CD4-positive, CD25-positive, alpha-beta regulatory T cell (primary cell): ENCODE results near the gene GTF2H1. TPM values are rescaled to one million over a fixed set of nuclear protein-coding genes. Genes with fewer than 3 reads are reported as not detected.

Source experiments
- ATAC-seq, 2 donors: fragments of 150-1000 bp; cut with Tn5 transposase; one replicate each; pipeline ENCODE4 v1.10.0; 2021; ENCODE audit warnings: low read depth in 2 of 2, moderate number of reproducible peaks in 2 of 2, moderate library complexity in 1 of 2
- DNase-seq, 3 donors: peaks; one replicate each; pipeline versions ENCODE4 v3.0.0 to v3.0.0-alpha.2; 2012 to 2022; ENCODE audit warnings: mixed read lengths in 1 of 3
- H3K27ac ChIP-seq: one replicate; pipeline ENCODE4 v1.7.0; 2013; ENCODE audit warnings: mild to moderate bottlenecking, low read length; ENCODE audit not compliant: insufficient read depth, poor library complexity, severe bottlenecking
- H3K27me3 ChIP-seq: one replicate; pipeline ENCODE4 v1.7.0; 2013; ENCODE audit warnings: low read length; ENCODE audit not compliant: control insufficient read depth, insufficient read depth
- H3K36me3 ChIP-seq: one replicate; pipeline ENCODE4 v1.7.0; 2013; ENCODE audit warnings: mild to moderate bottlenecking, low read length, moderate library complexity; ENCODE audit not compliant: control insufficient read depth, insufficient read depth
- H3K4me1 ChIP-seq: 2 replicates; pipeline ENCODE4 v1.7.0; 2013; ENCODE audit warnings: mild to moderate bottlenecking, low read length; ENCODE audit not compliant: insufficient read depth, control insufficient read depth, poor library complexity, severe bottlenecking
- H3K4me3 ChIP-seq: one replicate; pipeline ENCODE4 v1.7.0; 2013; ENCODE audit warnings: low read depth, mild to moderate bottlenecking, low read length, moderate library complexity
- H3K9me3 ChIP-seq, 2 experiments: 1 replicate in 1 of 2; 2 replicates in 1 of 2; pipeline ENCODE4 v1.7.0; 2013; ENCODE audit warnings: low read length in 2 of 2, mild to moderate bottlenecking in 1 of 2, moderate library complexity in 1 of 2; ENCODE audit not compliant: control insufficient read depth in 2 of 2
- H3K27ac Mint-ChIP-seq, 3 donors: one replicate each; pipeline ENCODE4 v1.8.0; 2020 to 2022; ENCODE audit warnings: mild to moderate bottlenecking in 3 of 3, mixed read lengths in 3 of 3, moderate library complexity in 2 of 3
- H3K27me3 Mint-ChIP-seq: one replicate; pipeline ENCODE4 v1.8.0; 2022; ENCODE audit warnings: mild to moderate bottlenecking, mixed read lengths
- H3K36me3 Mint-ChIP-seq: one replicate; pipeline ENCODE4 v1.8.0; 2020; ENCODE audit warnings: mixed read lengths
- H3K4me1 Mint-ChIP-seq, 4 donors: one replicate each; pipeline ENCODE4 v1.8.0; 2020 to 2022; ENCODE audit warnings: mixed read lengths in 4 of 4, mild to moderate bottlenecking in 1 of 4
- H3K4me3 Mint-ChIP-seq, 4 donors: one replicate each; pipeline ENCODE4 v1.8.0; 2020 to 2022; ENCODE audit warnings: mild to moderate bottlenecking in 4 of 4, mixed read lengths in 4 of 4, moderate library complexity in 3 of 4
- H3K9me3 Mint-ChIP-seq, 7 donors: one replicate each; pipeline ENCODE4 v1.8.0; 2020 to 2022; ENCODE audit warnings: mixed read lengths in 7 of 7, mild to moderate bottlenecking in 3 of 7, moderate library complexity in 2 of 7
- polyA plus RNA-seq, 4 donors: library from polyadenylated mRNA; unstranded; fragments of 300-500 nt; fragmentation: Illumina TruSeq; gene quantifications; one replicate each; pipeline ENCODE4 v1.2.3, GENCODE V29; 2021
- total RNA-seq: library from RNA; stranded (reverse); gene quantifications from one replicate; pipeline ENCODE4 v1.2.3, GENCODE V29; 2022

GTF2H1 gene
- total and polyA plus RNA-seq, 5 donors from 2014 or later, result 25.8 to 32.0 (median 29.8) TPM

DNA sequence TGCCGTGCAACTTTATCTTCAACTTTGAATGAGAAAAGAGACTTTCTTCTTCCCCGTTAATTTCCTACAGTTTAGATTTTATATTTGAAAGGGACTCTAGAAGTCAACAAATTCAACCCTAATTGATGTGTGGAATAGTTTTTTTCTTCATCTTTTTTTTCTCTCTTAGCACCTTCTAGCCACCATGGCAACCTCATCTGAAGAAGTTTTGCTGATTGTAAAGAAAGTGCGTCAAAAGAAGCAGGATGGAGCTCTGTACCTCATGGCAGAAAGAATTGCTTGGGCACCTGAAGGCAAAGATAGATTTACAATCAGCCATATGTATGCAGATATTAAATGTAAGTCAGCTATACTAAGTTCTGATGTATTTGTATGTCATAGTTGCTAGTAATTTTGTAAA is 10.5 kb downstream of the GTF2H1 start:
- Histone ChIP-seq H3K27me3 (no peaks in the 10 kb centered on the region), H3K4me1 (peaks cover 34% of the 10 kb centered on the region), H3K9me3 (no peaks in the 10 kb centered on the region), H3K27ac (peak overlapping the region; percentile 50), H3K4me3 (peak overlapping the region; percentile 61), H3K36me3 (peaks cover 53% of the 10 kb centered on the region)
- H3K4me3 Mint-ChIP-seq, result peak overlapping the region in 2 of 4 donors; percentile 36 to 67
- no peaks in the 10 kb centered on the region for H3K9me3 Mint-ChIP-seq
- DNase-seq (no peak), ATAC-seq (no peak)
- H3K27ac Mint-ChIP-seq, result peak overlapping the region; percentile 15 to 76 (median 66)
- peaks cover 29 to 55% (median 46%) of the 10 kb centered on the region in 4 donors for H3K4me1 Mint-ChIP-seq
- H3K36me3 Mint-ChIP-seq, result peaks cover 29% of the 10 kb centered on the region
- H3K27me3 Mint-ChIP-seq, result no peaks in the 10 kb centered on the region

- Mint-ChIP-seq H3K27ac (peak overlapping the region in 1 of 3 donors; percentile 83), H3K27me3 (no peaks in the 10 kb centered on the region), H3K4me1 (peaks cover 0 to 8% (median 3%) of the 10 kb centered on the region in 4 donors), H3K4me3 (no peak overlapping the region), H3K9me3 (no peaks in the 10 kb centered on the region), H3K36me3 (peaks cover 37% of the 10 kb centered on the region)
- ATAC-seq (no peak), DNase-seq (no peak)
- H3K4me3 ChIP-seq, result no peak overlapping the region
- H3K27me3 ChIP-seq, result no peaks in the 10 kb centered on the region
- no peak overlapping the region for H3K27ac ChIP-seq
- H3K36me3 ChIP-seq, result peaks cover 54% of the 10 kb centered on the region
- no peaks in the 10 kb centered on the region for H3K4me1 ChIP-seq
- H3K9me3 ChIP-seq, result no peaks in the 10 kb centered on the region
Measured at GRCh38 chr11:18347471-18348125, 25.2 kb downstream of the GTF2H1 start.

DNA sequence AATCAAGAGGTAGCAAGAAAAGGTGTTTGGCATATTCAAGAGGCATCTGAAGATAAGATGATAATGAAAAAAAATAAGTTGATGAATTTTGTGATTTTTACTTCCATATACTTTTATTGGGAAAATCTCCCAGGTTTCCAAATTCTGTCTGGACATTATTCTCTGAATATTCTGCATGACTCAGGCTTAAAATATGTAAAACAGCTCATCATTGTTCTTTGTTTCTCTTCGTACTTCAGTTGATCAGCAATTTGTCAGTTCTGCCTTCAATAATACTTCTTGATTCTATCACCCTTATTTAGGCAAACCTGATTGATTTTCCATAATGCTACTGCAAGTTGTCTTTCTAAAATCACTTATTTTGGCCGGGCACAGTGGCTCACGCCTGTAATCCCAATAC is 30.2 kb downstream of the GTF2H1 start:
- Mint-ChIP-seq H3K4me1 (peaks cover 0 to 16% (median under 1%) of the 10 kb centered on the region in 4 donors), H3K27me3 (no peaks in the 10 kb centered on the region), H3K27ac (no peak overlapping the region), H3K4me3 (no peak overlapping the region), H3K9me3 (no peaks in the 10 kb centered on the region), H3K36me3 (peaks cover 45% of the 10 kb centered on the region)
- H3K27ac ChIP-seq, result no peak overlapping the region
- no peak for DNase-seq
- no peak overlapping the region for H3K4me3 ChIP-seq
- no peaks in the 10 kb centered on the region for H3K4me1 ChIP-seq
- H3K36me3 ChIP-seq, result peaks cover 47% of the 10 kb centered on the region
- no peaks in the 10 kb centered on the region for H3K9me3 ChIP-seq
- no peak for ATAC-seq
- H3K27me3 ChIP-seq, result no peaks in the 10 kb centered on the region

DNA sequence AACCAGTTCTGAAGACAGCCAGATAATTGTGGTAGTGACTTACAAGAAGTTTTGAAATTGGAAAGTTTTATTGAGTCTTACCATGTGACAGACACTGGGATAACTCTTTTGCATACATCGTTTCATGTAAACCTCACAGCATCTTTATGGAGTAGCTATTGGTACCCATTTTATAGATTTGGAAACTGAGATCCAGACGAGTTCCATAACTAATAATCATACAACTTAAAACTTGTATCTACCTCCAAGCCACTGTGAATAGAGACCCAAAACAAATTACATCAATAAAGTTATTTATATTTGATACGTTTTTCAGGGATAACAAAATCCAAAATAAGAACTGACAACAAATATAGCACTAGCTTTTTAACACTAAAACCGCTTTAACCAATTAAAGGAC is 36.3 kb downstream of the GTF2H1 start:
- peaks cover 69% of the 10 kb centered on the region for H3K36me3 ChIP-seq
- no peaks in the 10 kb centered on the region for H3K27me3 ChIP-seq
- peak overlapping the region in 1 of 3 donors; percentile 32 for H3K27ac Mint-ChIP-seq
- no peak for ATAC-seq
- peaks cover 0 to 8% (median 0%) of the 10 kb centered on the region in 4 donors for H3K4me1 Mint-ChIP-seq
- H3K27ac ChIP-seq, result no peak overlapping the region
- no peaks in the 10 kb centered on the region for H3K27me3 Mint-ChIP-seq
- H3K4me3 ChIP-seq, result no peak overlapping the region
- no peak overlapping the region for H3K4me3 Mint-ChIP-seq
- H3K9me3 Mint-ChIP-seq, result no peaks in the 10 kb centered on the region
- no peaks in the 10 kb centered on the region for H3K4me1 ChIP-seq
- H3K9me3 ChIP-seq, result no peaks in the 10 kb centered on the region
- H3K36me3 Mint-ChIP-seq, result peaks cover 37% of the 10 kb centered on the region
- no peak for DNase-seq

DNA sequence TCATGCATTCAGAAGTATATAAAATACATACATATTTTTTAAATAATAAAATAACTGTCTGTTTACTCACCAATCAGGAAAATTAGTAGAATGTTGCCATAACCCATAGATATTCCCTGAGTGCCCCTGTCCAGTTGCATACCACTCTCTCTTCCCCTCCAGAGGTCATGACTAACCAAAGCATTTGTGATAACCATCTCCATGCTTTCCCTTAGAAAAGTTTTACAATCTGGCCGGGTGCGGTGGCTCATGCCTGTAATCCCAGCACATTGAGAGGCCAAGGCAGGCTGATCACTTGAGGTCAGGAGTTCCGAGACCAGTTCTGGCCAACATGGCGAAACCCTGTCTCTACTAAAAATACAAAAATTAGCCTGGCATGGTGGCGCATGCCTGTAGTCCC is 38.8 kb downstream of the GTF2H1 start:
- Mint-ChIP-seq H3K4me3 (no peak overlapping the region), H3K4me1 (peaks cover 0 to 3% (median under 1%) of the 10 kb centered on the region in 4 donors), H3K27ac (no peak overlapping the region), H3K9me3 (no peaks in the 10 kb centered on the region), H3K36me3 (peaks cover 42% of the 10 kb centered on the region), H3K27me3 (no peaks in the 10 kb centered on the region)
- ATAC-seq (no peak), DNase-seq (no peak)
- Histone ChIP-seq H3K27me3 (no peaks in the 10 kb centered on the region), H3K27ac (no peak overlapping the region), H3K9me3 (no peaks in the 10 kb centered on the region), H3K4me1 (no peaks in the 10 kb centered on the region), H3K36me3 (peaks cover 82% of the 10 kb centered on the region), H3K4me3 (no peak overlapping the region)

- Mint-ChIP-seq H3K27ac (peak overlapping the region in 2 of 3 donors; percentile 44 to 61), H3K4me3 (no peak overlapping the region), H3K36me3 (peaks cover 27% of the 10 kb centered on the region)
Measured at GRCh38 chr11:18364495-18365073, 42.2 kb downstream of the GTF2H1 start.

DNA sequence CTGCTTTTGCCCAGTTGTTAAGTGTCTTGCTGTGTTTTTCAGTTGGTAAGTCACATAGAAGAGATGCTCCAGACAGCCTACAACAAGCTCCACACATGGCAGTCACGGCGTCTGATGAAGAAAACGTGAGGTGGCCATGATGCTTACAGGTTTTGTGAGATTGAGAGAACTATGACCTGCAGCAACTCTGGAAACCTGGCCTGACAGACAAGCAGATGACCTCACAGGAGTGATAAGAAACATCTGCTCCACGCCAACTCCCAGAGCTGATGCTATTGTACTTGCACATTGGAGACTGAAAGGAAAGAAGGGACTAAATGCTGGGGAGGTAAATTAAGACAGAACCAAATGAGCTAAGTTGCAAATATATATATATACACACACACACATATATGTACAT is 43.4 kb downstream of the GTF2H1 start:
- peaks cover 27% of the 10 kb centered on the region for H3K36me3 Mint-ChIP-seq
- no peak overlapping the region for H3K4me3 Mint-ChIP-seq
- no peak overlapping the region for H3K27ac Mint-ChIP-seq
- Histone ChIP-seq H3K36me3 (peaks cover 61% of the 10 kb centered on the region), H3K4me1 (no peaks in the 10 kb centered on the region), H3K4me3 (no peak overlapping the region), H3K27me3 (no peaks in the 10 kb centered on the region), H3K9me3 (no peaks in the 10 kb centered on the region), H3K27ac (no peak overlapping the region)
- H3K27me3 Mint-ChIP-seq, result no peaks in the 10 kb centered on the region
- DNase-seq (no peak), ATAC-seq (no peak)
- peaks cover 5 to 9% (median 7%) of the 10 kb centered on the region in 4 donors for H3K4me1 Mint-ChIP-seq
- no peaks in the 10 kb centered on the region for H3K9me3 Mint-ChIP-seq

More at GRCh38 chr11:18364495-18365073, 42.2 kb downstream of the GTF2H1 start:
- Histone ChIP-seq H3K4me1 (no peaks in the 10 kb centered on the region), H3K9me3 (no peaks in the 10 kb centered on the region), H3K27ac (no peak overlapping the region), H3K36me3 (peaks cover 73% of the 10 kb centered on the region), H3K27me3 (no peaks in the 10 kb centered on the region), H3K4me3 (no peak overlapping the region)
- ATAC-seq, result no peak
- Mint-ChIP-seq H3K9me3 (no peaks in the 10 kb centered on the region), H3K4me1 (peaks cover 5 to 9% (median 7%) of the 10 kb centered on the region in 4 donors), H3K27me3 (no peaks in the 10 kb centered on the region)
- no peak for DNase-seq

DNA sequence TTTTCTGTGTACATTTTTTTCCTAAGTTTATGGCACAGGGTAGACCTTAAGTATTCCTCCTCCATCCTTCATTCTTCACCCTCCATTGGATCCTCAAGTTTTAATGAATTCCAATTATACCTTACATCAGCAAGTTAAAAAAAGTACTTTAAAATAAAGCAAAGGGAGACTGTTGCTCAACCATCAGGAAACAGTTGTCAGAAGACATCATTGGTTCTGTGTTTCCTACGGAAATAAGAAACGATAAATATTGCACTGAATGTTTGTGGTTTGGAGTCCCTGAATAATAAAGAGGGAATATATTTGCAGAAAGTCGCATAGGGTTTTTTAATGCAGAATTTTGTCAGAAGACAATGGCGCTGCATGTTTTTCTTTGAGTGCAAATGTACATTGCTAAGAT is 43.9 kb downstream of the GTF2H1 start:
- H3K9me3 Mint-ChIP-seq, result no peaks in the 10 kb centered on the region
- ATAC-seq, result no peak
- H3K27ac ChIP-seq, result no peak overlapping the region

More for the DNA sequence above, 43.9 kb downstream of the GTF2H1 start:
- no peak overlapping the region for H3K27ac Mint-ChIP-seq
- DNase-seq, result no peak
- no peaks in the 10 kb centered on the region for H3K4me1 ChIP-seq
- H3K4me3 ChIP-seq, result no peak overlapping the region
- no peaks in the 10 kb centered on the region for H3K9me3 ChIP-seq
- peaks cover 56% of the 10 kb centered on the region for H3K36me3 ChIP-seq
- H3K27me3 Mint-ChIP-seq, result no peaks in the 10 kb centered on the region
- H3K4me3 Mint-ChIP-seq, result no peak overlapping the region
- H3K36me3 Mint-ChIP-seq, result peaks cover 27% of the 10 kb centered on the region
- H3K27me3 ChIP-seq, result no peaks in the 10 kb centered on the region
- H3K4me1 Mint-ChIP-seq, result peaks cover 5 to 9% (median 7%) of the 10 kb centered on the region in 4 donors
